Breast epithelium (tissue), 4 donors: ENCODE results near the gene LDLR. TPM values are rescaled to one million over a fixed set of nuclear protein-coding genes. Genes with fewer than 3 reads are reported as not detected.
"Not testable (repeated sequence)": the region's sequence is repeated elsewhere in the genome, so short reads cannot be mapped to it uniquely, and the experiment has no call there.

Experiments used
- DNase-seq, 2 donors: peaks; one replicate each; pipeline ENCODE4 v3.0.0-alpha.2; 2019; ENCODE audit warnings: low spot score in 2 of 2
- H3K27ac ChIP-seq, 2 donors: fragments of 200-600 bp; sonication (generic) in 1 of 2; one replicate each; pipeline ENCODE4 v1.5.1; 2016 to 2019; ENCODE audit warnings: mild to moderate bottlenecking in 1 of 2
- H3K27me3 ChIP-seq, 2 donors: fragments of 200-600 bp; sonication (generic) in 1 of 2; one replicate each; pipeline versions ENCODE4 v1.5.1 to v1.6.0; 2017 to 2019; ENCODE audit warnings: control low read depth in 1 of 2, mild to moderate bottlenecking in 1 of 2
- H3K36me3 ChIP-seq: fragments of 200-600 bp; one replicate; pipeline ENCODE4 v1.5.1; 2019
- H3K4me1 ChIP-seq, 2 donors: fragments of 200-600 bp; sonication (generic); one replicate each; pipeline ENCODE4 v1.5.1; 2016 to 2019; ENCODE audit warnings: control low read depth in 1 of 2
- H3K4me3 ChIP-seq, 3 donors: fragments of 200-600 bp; sonication (generic); 1 replicate in 2 of 3; 2 replicates in 1 of 3; pipeline ENCODE4 v1.5.1; 2016 to 2019; ENCODE audit warnings: mild to moderate bottlenecking in 3 of 3, moderate library complexity in 2 of 3
- H3K9me3 ChIP-seq, 2 donors: fragments of 200-600 bp; sonication (generic) in 1 of 2; one replicate each; pipeline ENCODE4 v1.5.1; 2016 to 2019; ENCODE audit warnings: control low read depth in 1 of 2
- CTCF ChIP-seq, 3 donors: fragments of 450-650 bp; IDR thresholded peaks; one replicate each; pipeline ENCODE4 v1.5.1; 2016 to 2017; ENCODE audit warnings: antibody characterized with exemption in 3 of 3, mild to moderate bottlenecking in 3 of 3, moderate library complexity in 3 of 3
- POLR2A ChIP-seq: fragments of 450-650 bp; IDR thresholded peaks from one replicate; pipeline ENCODE4 v1.6.1; 2016; ENCODE audit warnings: antibody characterized with exemption, mild to moderate bottlenecking, moderate library complexity
- POLR2AphosphoS5 ChIP-seq, 3 donors: sonication (generic); formaldehyde crosslinking; IDR thresholded peaks; one replicate each; pipeline ENCODE4 v1.6.1; 2017; ENCODE audit warnings: antibody characterized with exemption in 3 of 3
- intact Hi-C: fragments of 100-400 bp; cut with DNase I; formaldehyde crosslinking; loops from one replicate; pipeline ENCODE4 v1.15.1; 2023; ENCODE audit warnings: low total_unique reads
- total RNA-seq, 3 donors: library from RNA; depleted of rRNA; stranded (reverse); fragments of >200 nt; gene quantifications; one replicate each; pipeline ENCODE4 v1.1.0, GENCODE V29; 2016

LDLR gene
- total RNA-seq, 3 donors from 2014 or later, result 12.6 to 47.4 (median 45.6) TPM

- H3K9me3 ChIP-seq, result no peaks in the 10 kb centered on the region
- TF ChIP-seq POLR2A, result no peak
- peak in 1 of 3 donors; percentile 13 for TF ChIP-seq POLR2AphosphoS5 (IDR thresholded peaks at IDR 0.05)
- peak overlapping the region; percentile 98 to 99 for H3K27ac ChIP-seq
- peaks cover 7 to 13% of the 10 kb centered on the region in 2 donors for H3K4me1 ChIP-seq
- intact Hi-C loops, result no loop called here
- H3K36me3 ChIP-seq, result no peaks in the 10 kb centered on the region
- no peaks in the 10 kb centered on the region for H3K27me3 ChIP-seq
- no peak for DNase-seq
- peak overlapping the region; percentile 53 to 81 (median 62) for H3K4me3 ChIP-seq
Measured at GRCh38 chr19:11088506-11089253, 583 bp upstream of the LDLR start.

GRCh38 chr19:11090014-11090263, 676 bp downstream of the LDLR start:
- H3K9me3 ChIP-seq, H3K27me3 ChIP-seq, H3K36me3 ChIP-seq, intact Hi-C loops, DNase-seq: not testable (repeated sequence)
- Histone ChIP-seq H3K4me1 (peaks cover 3 to 13% of the 10 kb centered on the region in 2 donors), H3K27ac (peak overlapping the region; percentile 98 to 99), H3K4me3 (peak overlapping the region; percentile 53 to 81 (median 62))
- TF ChIP-seq CTCF (IDR thresholded peaks at IDR 0.05), result peak in 1 of 3 donors; percentile 2

GRCh38 chr19:11090264-11090996, 1.2 kb downstream of the LDLR start:
- peak; percentile 99 for DNase-seq
- Histone ChIP-seq H3K4me3 (peak overlapping the region; percentile 53 to 81 (median 62)), H3K4me1 (peaks cover 3 to 12% of the 10 kb centered on the region in 2 donors), H3K36me3 (no peaks in the 10 kb centered on the region), H3K27ac (peak overlapping the region; percentile 98 to 99), H3K9me3 (no peaks in the 10 kb centered on the region), H3K27me3 (no peaks in the 10 kb centered on the region)
- TF ChIP-seq POLR2A (peak; percentile 94), CTCF (IDR thresholded peaks at IDR 0.05) (no peak), POLR2AphosphoS5 (IDR thresholded peaks at IDR 0.05) (peak; percentile 65 to 97 (median 93))
- intact Hi-C loops, result no loop called here

GRCh38 chr19:11090997-11091702, 1.9 kb downstream of the LDLR start:
- Histone ChIP-seq H3K36me3 (no peaks in the 10 kb centered on the region), H3K27me3 (no peaks in the 10 kb centered on the region), H3K4me1 (peaks cover 0 to 9% of the 10 kb centered on the region in 2 donors), H3K9me3 (no peaks in the 10 kb centered on the region), H3K4me3 (peak overlapping the region; percentile 53 to 81 (median 62)), H3K27ac (peak overlapping the region; percentile 98 to 99)
- DNase-seq, result no peak
- intact Hi-C loops, result no loop called here
- TF ChIP-seq POLR2AphosphoS5 (IDR thresholded peaks at IDR 0.05) (no peak), POLR2A (no peak), CTCF (IDR thresholded peaks at IDR 0.05) (no peak)

GRCh38 chr19:11091703-11092153, 2.5 kb downstream of the LDLR start:
- no peaks in the 10 kb centered on the region for H3K9me3 ChIP-seq
- H3K27ac ChIP-seq, result peak overlapping the region; percentile 98 to 99
- H3K4me3 ChIP-seq, result peak overlapping the region; percentile 53 to 81 (median 62)
- TF ChIP-seq POLR2AphosphoS5 (IDR thresholded peaks at IDR 0.05) (peak; percentile 75 to 89 (median 82)), POLR2A (no peak), CTCF (IDR thresholded peaks at IDR 0.05) (no peak)
- intact Hi-C loops, result no loop called here
- no peaks in the 10 kb centered on the region for H3K27me3 ChIP-seq
- no peaks in the 10 kb centered on the region for H3K36me3 ChIP-seq
- peaks cover 0 to 9% of the 10 kb centered on the region in 2 donors for H3K4me1 ChIP-seq
- DNase-seq, result peak; percentile 77 to 95
